GM12878 (cell line): ENCODE results near the gene LONP1. TPM values are rescaled to one million over a fixed set of nuclear protein-coding genes. Genes with fewer than 3 reads are reported as not detected.

Experiments
- BCL11A ChIP-seq: IDR thresholded peaks from 2 replicates; pipeline ENCODE4 v1.6.1; 2011; ENCODE audit warnings: low read depth, low read length
- CHD1 ChIP-seq: IDR thresholded peaks from 2 replicates; pipeline ENCODE4 v1.6.1; 2012; ENCODE audit warnings: low read depth, low read length, improper control_type of control experiment
- CHD4 ChIP-seq: fragments of 200-600 bp; sonication (generic); IDR thresholded peaks from 2 replicates; pipeline ENCODE4 v1.6.1; 2016; ENCODE audit warnings: mild to moderate bottlenecking
- E2F4 ChIP-seq: IDR thresholded peaks from 2 replicates; pipeline ENCODE4 v1.6.1; 2012; ENCODE audit warnings: low read depth, low read length, improper control_type of control experiment
- EP300 ChIP-seq, 2 experiments: fragments of 150-350 bp in 1 of 2; IDR thresholded peaks; 2 replicates each; pipeline ENCODE4 v1.6.1; 2011 to 2012; ENCODE audit warnings: low read depth in 2 of 2, low read length in 2 of 2, borderline replicate concordance in 1 of 2, improper control_type of control experiment in 1 of 2, inconsistent platforms in 1 of 2; ENCODE audit not compliant: control insufficient read depth in 1 of 2
- FOXK2 ChIP-seq: fragments of 450-650 bp; IDR thresholded peaks from 2 replicates; pipeline ENCODE4 v1.6.1; 2017; ENCODE audit warnings: mild to moderate bottlenecking, moderate library complexity
- GATAD2B ChIP-seq: fragments of 450-650 bp; conservative IDR thresholded peaks from 2 replicates; pipeline ENCODE4 v1.6.1; 2017; ENCODE audit warnings: low read depth, mild to moderate bottlenecking, moderate library complexity
- HDGF ChIP-seq: fragments of 450-650 bp; IDR thresholded peaks from 2 replicates; pipeline ENCODE4 v1.6.1; 2016; ENCODE audit warnings: antibody characterized with exemption
- KDM1A ChIP-seq: fragments of 200-600 bp; sonication (generic); IDR thresholded peaks from 2 replicates; pipeline ENCODE4 v1.6.1; 2016; ENCODE audit warnings: borderline replicate concordance
- MYB ChIP-seq: fragments of 150-350 bp; IDR thresholded peaks from 2 replicates; pipeline ENCODE4 v1.6.1; 2014; ENCODE audit warnings: mild to moderate bottlenecking, low read depth, low read length, borderline replicate concordance
- NBN ChIP-seq: fragments of 450-650 bp; IDR thresholded peaks from 2 replicates; pipeline ENCODE4 v1.6.1; 2016
- NKRF ChIP-seq: fragments of 450-650 bp; conservative IDR thresholded peaks from 2 replicates; pipeline ENCODE4 v1.6.1; 2017; ENCODE audit warnings: mild to moderate bottlenecking, moderate library complexity
- PML ChIP-seq: IDR thresholded peaks from 2 replicates; pipeline ENCODE4 v1.6.1; 2012; ENCODE audit warnings: low read length, inconsistent platforms
- SKIL ChIP-seq: fragments of 450-650 bp; IDR thresholded peaks from 2 replicates; pipeline ENCODE4 v1.6.1; 2017; ENCODE audit warnings: mild to moderate bottlenecking, low read depth, inconsistent platforms; ENCODE audit not compliant: poor library complexity, severe bottlenecking
- SUPT20H ChIP-seq: IDR thresholded peaks from 2 replicates; pipeline ENCODE4 v1.6.1; 2011; ENCODE audit warnings: low read depth, mild to moderate bottlenecking, low read length, moderate library complexity, borderline replicate concordance; ENCODE audit not compliant: control insufficient read depth
- YY1 ChIP-seq: IDR thresholded peaks from 2 replicates; pipeline ENCODE4 v1.6.1; 2011; ENCODE audit warnings: low read depth, mild to moderate bottlenecking, low read length
- ZBTB33 ChIP-seq: fragments of 450-650 bp; IDR thresholded peaks from 2 replicates; pipeline ENCODE4 v1.6.1; 2017; ENCODE audit warnings: mild to moderate bottlenecking
- ZNF217 ChIP-seq: fragments of 450-650 bp; IDR thresholded peaks from 2 replicates; pipeline ENCODE4 v1.6.1; 2017; ENCODE audit warnings: antibody characterized with exemption, mild to moderate bottlenecking
- polyA plus RNA-seq, 11 experiments: library from polyadenylated mRNA; depleted of rRNA in 4 of 11; unstranded in 6 of 11; stranded (reverse) in 5 of 11; fragments of >200 nt; fragmentation: Nextera tagmentation in 4 of 11; fragmentation: Illumina TruSeq in 1 of 11; extraction: Ambion mirVana in 4 of 11; extraction: Trizol in 1 of 11; gene quantifications; 1 replicate in 1 of 11; 2 replicates in 10 of 11; pipeline versions ENCODE4 v1.2.1 to v1.2.3, GENCODE V29; 2011 to 2016; ENCODE audit warnings: inconsistent platforms in 2 of 11, missing spikeins in 2 of 11, low read depth in 1 of 11
- total RNA-seq, 4 experiments: library from RNA; depleted of rRNA in 3 of 4; stranded (reverse); fragments of >200 nt in 3 of 4; fragmentation: Illumina TruSeq in 1 of 4; extraction: Trizol in 1 of 4; gene quantifications; 2 replicates each; pipeline versions ENCODE4 v1.2.1 to v1.2.3, GENCODE V29; 2013 to 2021

LONP1 gene
- total and polyA plus RNA-seq, 10 of the 15 experiments (the other 5 are each of a cell fraction or from before 2014, with no cell fraction given): 0.61 to 136 (median 59.5) TPM

GRCh38 chr19:5719961-5720790 is at the start of gene LONP1, which contains the start of gene CATSPERD (continued):
- TF ChIP-seq BCL11A (no peak), NKRF (peak; percentile 82; the same call in 1 of the 2 replicates), FOXK2 (peak; percentile 52), MYB (peak; percentile 57; the same call in 1 of the 2 replicates), ZNF217 (no peak), ZBTB33 (no peak), YY1 (peak; percentile 98), CHD1 (no peak), NBN (peak; percentile 46; the same call in 1 of the 2 replicates), E2F4 (peak; percentile 75), SKIL (no peak), EP300 (IDR thresholded peaks at IDR 0.05; ENCODE audit: borderline replicate concordance in 1 of 2, control insufficient read depth in 1 of 2, low read depth in 2 of 2, low read length in 2 of 2) (no peak; a peak in 1 of 4 replicates), PML (peak; percentile 85; the same call in 1 of the 2 replicates), KDM1A (no peak), SUPT20H (no peak), CHD4 (no peak), HDGF (peak; percentile 79), GATAD2B (peak; percentile 22; the same call in 1 of the 2 replicates)
